KMS-11 (cell line): ENCODE measurements around the gene INTS6L.

Source experiments
- H2AFZ ChIP-seq: fragments of 200-600 bp; sonication (generic); 2 replicates; pipeline ENCODE4 v1.6.1; 2016; ENCODE audit warnings: antibody characterized with exemption, mixed run types, low read depth
- H3K27ac ChIP-seq: fragments of 200-600 bp; sonication (generic); 2 replicates; pipeline ENCODE4 v1.6.1; 2016; ENCODE audit warnings: mild to moderate bottlenecking, mixed run types
- H3K27me3 ChIP-seq: fragments of 200-600 bp; sonication (generic); 2 replicates; pipeline ENCODE4 v1.6.1; 2017; ENCODE audit warnings: mild to moderate bottlenecking, low read depth, mixed run types, moderate library complexity; ENCODE audit not compliant: insufficient read depth
- H3K36me3 ChIP-seq: fragments of 200-600 bp; sonication (generic); 2 replicates; pipeline ENCODE4 v1.6.1; 2017; ENCODE audit warnings: mild to moderate bottlenecking, mixed run types; ENCODE audit not compliant: insufficient read depth
- H3K4me1 ChIP-seq: fragments of 200-600 bp; sonication (generic); 2 replicates; pipeline ENCODE4 v1.6.1; 2016; ENCODE audit warnings: mild to moderate bottlenecking, low read depth, mixed run types; ENCODE audit not compliant: poor library complexity, severe bottlenecking
- H3K4me2 ChIP-seq: fragments of 200-600 bp; sonication (generic); 2 replicates; pipeline ENCODE4 v1.7.0; 2016; ENCODE audit warnings: mild to moderate bottlenecking, mixed run types
- H3K4me3 ChIP-seq: fragments of 200-600 bp; sonication (generic); IDR thresholded peaks from 2 replicates; pipeline ENCODE4 v1.6.1; 2017; ENCODE audit warnings: low read depth, low read length, mixed read lengths; ENCODE audit not compliant: insufficient read depth
- H3K79me2 ChIP-seq: fragments of 200-600 bp; sonication (generic); 2 replicates; pipeline ENCODE4 v1.6.1; 2016; ENCODE audit warnings: low read depth, mixed run types; ENCODE audit not compliant: insufficient read depth
- H3K9ac ChIP-seq: fragments of 200-600 bp; sonication (generic); 2 replicates; pipeline ENCODE4 v1.6.1; 2016; ENCODE audit warnings: mild to moderate bottlenecking, mixed run types
- H4K20me1 ChIP-seq: fragments of 200-600 bp; sonication (generic); 2 replicates; pipeline ENCODE4 v1.6.1; 2016; ENCODE audit warnings: mild to moderate bottlenecking, mixed run types; ENCODE audit not compliant: insufficient read depth
- CTCF ChIP-seq: fragments of 200-600 bp; sonication (generic); conservative IDR thresholded peaks from 2 replicates; pipeline ENCODE4 v1.6.1; 2017; ENCODE audit warnings: low read depth, mild to moderate bottlenecking, antibody characterized with exemption, low read length, moderate library complexity, mixed read lengths

Gene INTS6L

GRCh38 chrX:135541351-135541750 is 20.9 kb downstream of the INTS6L start:
- Histone ChIP-seq H3K79me2 (no peaks in the 10 kb centered on the region), H3K27ac (no peak overlapping the region), H3K4me2 (no peak overlapping the region), H3K4me3 (no peak overlapping the region), H3K9ac (no peak overlapping the region), H4K20me1 (no peaks in the 10 kb centered on the region), H3K36me3 (no peaks in the 10 kb centered on the region), H3K4me1 (peaks cover 6% of the 10 kb centered on the region), H3K27me3 (no peaks in the 10 kb centered on the region), H2AFZ (no peak overlapping the region)
- no peak for TF ChIP-seq CTCF

- Histone ChIP-seq H3K27me3 (no peaks in the 10 kb centered on the region), H3K4me2 (no peak overlapping the region)
Measured at GRCh38 chrX:135543172-135543571, 22.7 kb downstream of the INTS6L start.

GRCh38 chrX:135543924-135544323 is 23.5 kb downstream of the INTS6L start:
- no peak overlapping the region for H3K4me2 ChIP-seq
- no peaks in the 10 kb centered on the region for H3K27me3 ChIP-seq

More at GRCh38 chrX:135543172-135543571, 22.7 kb downstream of the INTS6L start:
- H3K27ac ChIP-seq: no peak overlapping the region
- H4K20me1 ChIP-seq: no peaks in the 10 kb centered on the region
- no peak overlapping the region for H2AFZ ChIP-seq
- H3K4me1 ChIP-seq: no peaks in the 10 kb centered on the region
- H3K4me3 ChIP-seq: no peak overlapping the region
- no peaks in the 10 kb centered on the region for H3K36me3 ChIP-seq
- no peaks in the 10 kb centered on the region for H3K79me2 ChIP-seq
- H3K9ac ChIP-seq: no peak overlapping the region
- no peak for TF ChIP-seq CTCF

GRCh38 chrX:135544338-135544948 is 24.0 kb downstream of the INTS6L start:
- Histone ChIP-seq H3K27me3 (no peaks in the 10 kb centered on the region), H4K20me1 (no peaks in the 10 kb centered on the region), H3K36me3 (no peaks in the 10 kb centered on the region), H3K79me2 (no peaks in the 10 kb centered on the region), H3K27ac (no peak overlapping the region), H2AFZ (no peak overlapping the region), H3K4me1 (no peaks in the 10 kb centered on the region), H3K4me3 (no peak overlapping the region), H3K9ac (no peak overlapping the region), H3K4me2 (no peak overlapping the region)
- TF ChIP-seq CTCF: no peak; the same call in 1 of the 2 replicates

More at GRCh38 chrX:135543924-135544323, 23.5 kb downstream of the INTS6L start:
- no peak overlapping the region for H3K9ac ChIP-seq
- no peaks in the 10 kb centered on the region for H4K20me1 ChIP-seq
- no peak overlapping the region for H3K27ac ChIP-seq
- H3K4me1 ChIP-seq: no peaks in the 10 kb centered on the region
- peak; percentile 43 for TF ChIP-seq CTCF
- no peak overlapping the region for H3K4me3 ChIP-seq
- H3K79me2 ChIP-seq: no peaks in the 10 kb centered on the region
- no peaks in the 10 kb centered on the region for H3K36me3 ChIP-seq
- H2AFZ ChIP-seq: no peak overlapping the region
